ENCODE results near the gene CHIT1.

Gene CHIT1

GRCh38 chr1:203275656-203276272 is 46.3 kb upstream of the CHIT1 start:
- TF ChIP-seq CTCF (conservative IDR thresholded peaks at IDR 0.05; ENCODE audit: low read depth) = no peak
- no peak overlapping the region for H3K27ac ChIP-seq
- ChIA-PET POLR2A (ENCODE audit: low non-redundant PET) (no interaction called here), CTCF (interaction anchor here (0.6 to 4.9 kb wide), 9 partner anchors 8 to 1813 kb away, joined by 3 to 42 read pairs (median 3); no protein-coding TSS in a partner anchor)
- no peak for DNase-seq (ENCODE audit: low spot score)

GRCh38 chr1:203274603-203275381 is 45.3 kb upstream of the CHIT1 start:
- no peak for TF ChIP-seq CTCF (conservative IDR thresholded peaks at IDR 0.05; ENCODE audit: low read depth)
- no peak for DNase-seq (ENCODE audit: low spot score)
- ChIA-PET CTCF (interaction anchor here (0.5 to 1.5 kb wide), 13 partner anchors 8 to 1812 kb away, joined by 3 to 7 read pairs (median 3); no protein-coding TSS in a partner anchor), POLR2A (ENCODE audit: low non-redundant PET) (interaction anchor here (1.4 kb wide), 1 partner anchor 30 kb away, joined by 5 read pairs; the partner anchor contains the start of gene BTG2)
- H3K27ac ChIP-seq = peak overlapping the region; percentile 55

GRCh38 chr1:203273869-203274602 is 44.6 kb upstream of the CHIT1 start:
- DNase-seq (ENCODE audit: low spot score) = no peak
- CTCF ChIA-PET = interaction anchor here (0.5 to 1.5 kb wide), 11 partner anchors 9 to 231 kb away, joined by 3 to 7 read pairs (median 4); no protein-coding TSS in a partner anchor
- TF ChIP-seq CTCF (conservative IDR thresholded peaks at IDR 0.05; ENCODE audit: low read depth) = no peak
- POLR2A ChIA-PET (ENCODE audit: low non-redundant PET) = interaction anchor here (1.4 kb wide), 1 partner anchor 31 kb away, joined by 5 read pairs; the partner anchor contains the start of gene BTG2
- H3K27ac ChIP-seq = peak overlapping the region; percentile 55

GRCh38 chr1:203273206-203273868 is 43.9 kb upstream of the CHIT1 start:
- H3K27ac ChIP-seq = peak overlapping the region; percentile 55
- TF ChIP-seq CTCF (conservative IDR thresholded peaks at IDR 0.05; ENCODE audit: low read depth) = peak; percentile 98
- ChIA-PET CTCF (interaction anchor here (0.5 to 7.3 kb wide), 47 partner anchors 8 to 1894 kb away, joined by 3 to 291 read pairs (median 4); partner anchors contain the start of gene OPTC), POLR2A (ENCODE audit: low non-redundant PET) (interaction anchor here (0.6 to 1.0 kb wide), 2 partner anchors 33 to 54 kb away, joined by 4 to 5 read pairs; no protein-coding TSS in a partner anchor)
- peak; percentile 89 for DNase-seq (ENCODE audit: low spot score)

- DNase-seq (ENCODE audit: low spot score) = no peak
- TF ChIP-seq CTCF (conservative IDR thresholded peaks at IDR 0.05; ENCODE audit: low read depth) = no peak
- POLR2A ChIA-PET (ENCODE audit: low non-redundant PET) = interaction anchor here (0.6 to 1.0 kb wide), 2 partner anchors 34 to 55 kb away, joined by 4 to 5 read pairs; no protein-coding TSS in a partner anchor
- CTCF ChIA-PET = interaction anchor here (0.6 to 7.3 kb wide), 47 partner anchors 8 to 1893 kb away, joined by 3 to 291 read pairs (median 4); partner anchors contain the start of gene OPTC
- H3K27ac ChIP-seq = peak overlapping the region; percentile 55; the same call in 1 of the 2 replicates
Measured at GRCh38 chr1:203272633-203273205, 43.2 kb upstream of the CHIT1 start.

Data from RWPE1 (cell line).